Ishikawa (cell line): ENCODE data around the gene CHD2.

Experiments
- CEBPB ChIP-seq: IDR thresholded peaks from 2 replicates; pipeline ENCODE4 v1.6.1; 2012
- CREB1 ChIP-seq: IDR thresholded peaks from 2 replicates; pipeline ENCODE4 v1.6.1; 2012; ENCODE audit warnings: low read depth
- EGR1 ChIP-seq: IDR thresholded peaks from 2 replicates; pipeline ENCODE4 v1.6.1; 2012
- FOXM1 ChIP-seq: IDR thresholded peaks from 2 replicates; pipeline ENCODE4 v1.6.1; 2012; ENCODE audit warnings: low read depth, borderline replicate concordance
- RAD21 ChIP-seq: IDR thresholded peaks from 2 replicates; pipeline ENCODE4 v1.6.1; 2012; ENCODE audit warnings: low read depth
- TCF12 ChIP-seq: IDR thresholded peaks from 2 replicates; pipeline ENCODE4 v1.6.1; 2012; ENCODE audit warnings: low read depth
- TF ChIP-seq, protein P1 (sequence below): IDR thresholded peaks from 2 replicates; pipeline ENCODE4 v1.6.1; 2012
- TF ChIP-seq, protein P2 (sequence below): IDR thresholded peaks from 2 replicates; pipeline ENCODE4 v1.6.1; 2012; ENCODE audit warnings: low read depth, mild to moderate bottlenecking

DNA sequence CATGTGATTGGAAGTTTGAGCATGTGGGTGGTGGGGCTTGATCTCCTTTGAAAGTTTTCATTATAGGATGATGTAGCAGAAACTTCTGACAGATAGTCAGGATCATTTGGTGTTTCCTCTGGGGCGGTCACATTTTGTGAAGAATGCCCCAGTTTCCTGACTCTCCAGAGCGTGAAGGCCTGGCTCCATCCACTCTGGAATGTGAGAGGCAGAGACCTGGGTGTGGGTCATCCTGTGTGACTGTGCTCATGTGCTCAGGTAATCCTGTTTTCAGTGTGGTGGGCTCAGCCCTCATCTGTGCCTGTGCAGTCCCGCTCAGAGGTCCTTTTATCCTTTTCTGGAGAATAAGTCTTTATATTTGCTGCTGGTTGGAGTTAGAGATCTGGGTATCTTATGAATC, 107.9 kb downstream of the CHD2 start:
- TF ChIP-seq TCF12 (no peak), EGR1 (no peak), CEBPB (no peak), FOXM1 (no peak), RAD21 (no peak), CREB1 (no peak)
- TF ChIP-seq, protein P1, sequence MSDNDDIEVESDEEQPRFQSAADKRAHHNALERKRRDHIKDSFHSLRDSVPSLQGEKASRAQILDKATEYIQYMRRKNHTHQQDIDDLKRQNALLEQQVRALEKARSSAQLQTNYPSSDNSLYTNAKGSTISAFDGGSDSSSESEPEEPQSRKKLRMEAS: no peak
- TF ChIP-seq, protein P2, sequence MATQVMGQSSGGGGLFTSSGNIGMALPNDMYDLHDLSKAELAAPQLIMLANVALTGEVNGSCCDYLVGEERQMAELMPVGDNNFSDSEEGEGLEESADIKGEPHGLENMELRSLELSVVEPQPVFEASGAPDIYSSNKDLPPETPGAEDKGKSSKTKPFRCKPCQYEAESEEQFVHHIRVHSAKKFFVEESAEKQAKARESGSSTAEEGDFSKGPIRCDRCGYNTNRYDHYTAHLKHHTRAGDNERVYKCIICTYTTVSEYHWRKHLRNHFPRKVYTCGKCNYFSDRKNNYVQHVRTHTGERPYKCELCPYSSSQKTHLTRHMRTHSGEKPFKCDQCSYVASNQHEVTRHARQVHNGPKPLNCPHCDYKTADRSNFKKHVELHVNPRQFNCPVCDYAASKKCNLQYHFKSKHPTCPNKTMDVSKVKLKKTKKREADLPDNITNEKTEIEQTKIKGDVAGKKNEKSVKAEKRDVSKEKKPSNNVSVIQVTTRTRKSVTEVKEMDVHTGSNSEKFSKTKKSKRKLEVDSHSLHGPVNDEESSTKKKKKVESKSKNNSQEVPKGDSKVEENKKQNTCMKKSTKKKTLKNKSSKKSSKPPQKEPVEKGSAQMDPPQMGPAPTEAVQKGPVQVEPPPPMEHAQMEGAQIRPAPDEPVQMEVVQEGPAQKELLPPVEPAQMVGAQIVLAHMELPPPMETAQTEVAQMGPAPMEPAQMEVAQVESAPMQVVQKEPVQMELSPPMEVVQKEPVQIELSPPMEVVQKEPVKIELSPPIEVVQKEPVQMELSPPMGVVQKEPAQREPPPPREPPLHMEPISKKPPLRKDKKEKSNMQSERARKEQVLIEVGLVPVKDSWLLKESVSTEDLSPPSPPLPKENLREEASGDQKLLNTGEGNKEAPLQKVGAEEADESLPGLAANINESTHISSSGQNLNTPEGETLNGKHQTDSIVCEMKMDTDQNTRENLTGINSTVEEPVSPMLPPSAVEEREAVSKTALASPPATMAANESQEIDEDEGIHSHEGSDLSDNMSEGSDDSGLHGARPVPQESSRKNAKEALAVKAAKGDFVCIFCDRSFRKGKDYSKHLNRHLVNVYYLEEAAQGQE: no peak
